PC-9 (cell line): ENCODE results near the gene GABRP.

Source experiments
- EZH2 ChIP-seq: fragments of 200-600 bp; sonication (generic); IDR thresholded peaks from 2 replicates; pipeline ENCODE4 v1.8.0; 2017; ENCODE audit warnings: antibody characterized with exemption, low read depth
- TF ChIP-seq, protein P1 (sequence below): fragments of 200-600 bp; sonication (generic); conservative IDR thresholded peaks from 2 replicates; pipeline ENCODE4 v1.6.1; 2017; ENCODE audit warnings: mixed run types, antibody characterized with exemption, mild to moderate bottlenecking, moderate library complexity

DNA sequence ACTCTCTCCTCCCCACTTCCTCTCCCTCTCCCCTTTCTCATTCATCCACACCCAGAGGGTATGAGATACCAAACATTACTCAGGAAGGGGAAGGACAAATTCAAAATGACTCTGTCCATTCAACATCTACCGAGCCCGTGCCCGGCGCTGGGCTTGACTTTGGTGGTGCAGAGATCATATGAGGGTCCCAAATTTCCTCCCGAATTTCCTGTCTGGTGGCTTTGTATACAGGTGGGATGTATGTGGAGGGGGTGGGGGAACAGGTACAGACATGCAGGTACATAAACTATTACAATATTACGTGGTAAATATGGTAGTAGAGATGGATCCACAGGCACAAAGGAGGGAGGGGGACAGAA lies 21.8 kb upstream of the GABRP start:
- TF ChIP-seq, protein P1, sequence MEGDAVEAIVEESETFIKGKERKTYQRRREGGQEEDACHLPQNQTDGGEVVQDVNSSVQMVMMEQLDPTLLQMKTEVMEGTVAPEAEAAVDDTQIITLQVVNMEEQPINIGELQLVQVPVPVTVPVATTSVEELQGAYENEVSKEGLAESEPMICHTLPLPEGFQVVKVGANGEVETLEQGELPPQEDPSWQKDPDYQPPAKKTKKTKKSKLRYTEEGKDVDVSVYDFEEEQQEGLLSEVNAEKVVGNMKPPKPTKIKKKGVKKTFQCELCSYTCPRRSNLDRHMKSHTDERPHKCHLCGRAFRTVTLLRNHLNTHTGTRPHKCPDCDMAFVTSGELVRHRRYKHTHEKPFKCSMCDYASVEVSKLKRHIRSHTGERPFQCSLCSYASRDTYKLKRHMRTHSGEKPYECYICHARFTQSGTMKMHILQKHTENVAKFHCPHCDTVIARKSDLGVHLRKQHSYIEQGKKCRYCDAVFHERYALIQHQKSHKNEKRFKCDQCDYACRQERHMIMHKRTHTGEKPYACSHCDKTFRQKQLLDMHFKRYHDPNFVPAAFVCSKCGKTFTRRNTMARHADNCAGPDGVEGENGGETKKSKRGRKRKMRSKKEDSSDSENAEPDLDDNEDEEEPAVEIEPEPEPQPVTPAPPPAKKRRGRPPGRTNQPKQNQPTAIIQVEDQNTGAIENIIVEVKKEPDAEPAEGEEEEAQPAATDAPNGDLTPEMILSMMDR, result no peak
- no peak for TF ChIP-seq EZH2
